DOHH2 (cell line): ENCODE results near the gene FRMD4B.
"Not testable (repeated sequence)": the region's sequence is repeated elsewhere in the genome, so short reads cannot be mapped to it uniquely, and the experiment has no call there.

Experiments
- H3F3A ChIP-seq: fragments of 200-600 bp; sonication (generic), shearing (Covaris generic); 2 replicates; pipeline ENCODE4 v1.6.0; 2016; ENCODE audit warnings: antibody characterized with exemption, mild to moderate bottlenecking; ENCODE audit not compliant: control insufficient read depth, insufficient read depth
- H3K27ac ChIP-seq: fragments of 200-600 bp; sonication (generic); 2 replicates; pipeline ENCODE4 v1.5.1; 2014; ENCODE audit warnings: low read depth, mild to moderate bottlenecking, low read length, moderate library complexity
- H3K27me3 ChIP-seq: fragments of 200-600 bp; sonication (generic); 2 replicates; pipeline ENCODE4 v1.6.1; 2014; ENCODE audit warnings: mild to moderate bottlenecking, low read length, mixed read lengths; ENCODE audit not compliant: control insufficient read depth
- H3K36me3 ChIP-seq: fragments of 200-600 bp; sonication (generic); 2 replicates; pipeline ENCODE4 v1.6.1; 2014; ENCODE audit warnings: mild to moderate bottlenecking, low read length, moderate library complexity, mixed read lengths; ENCODE audit not compliant: control insufficient read depth
- H3K4me1 ChIP-seq: fragments of 200-600 bp; sonication (generic); 2 replicates; pipeline ENCODE4 v1.6.1; 2014; ENCODE audit warnings: mild to moderate bottlenecking, low read length, mixed read lengths; ENCODE audit not compliant: control insufficient read depth
- H3K4me2 ChIP-seq: fragments of 200-600 bp; sonication (generic); 2 replicates; pipeline ENCODE4 v1.6.0; 2014; ENCODE audit warnings: mild to moderate bottlenecking, low read length, moderate library complexity
- H3K4me3 ChIP-seq: fragments of 200-600 bp; sonication (generic); 2 replicates; pipeline ENCODE4 v1.5.1; 2014; ENCODE audit warnings: mild to moderate bottlenecking, low read length, mixed read lengths
- H3K79me2 ChIP-seq: fragments of 200-600 bp; sonication (generic); 2 replicates; pipeline ENCODE4 v1.6.1; 2014; ENCODE audit warnings: mild to moderate bottlenecking, low read length, mixed read lengths; ENCODE audit not compliant: control insufficient read depth
- H3K9me2 ChIP-seq: fragments of 200-600 bp; sonication (generic); replicated peaks from 2 replicates; pipeline ENCODE4 v1.6.1; 2014; ENCODE audit warnings: mild to moderate bottlenecking, low read length, mixed read lengths; ENCODE audit not compliant: control insufficient read depth
- H3K9me3 ChIP-seq: fragments of 200-600 bp; sonication (generic); 2 replicates; pipeline ENCODE4 v1.6.1; 2014; ENCODE audit warnings: antibody characterized with exemption, low read length, mixed read lengths; ENCODE audit not compliant: control insufficient read depth, insufficient read depth
- H4K20me1 ChIP-seq: fragments of 200-600 bp; sonication (generic); 2 replicates; pipeline ENCODE4 v1.6.0; 2014; ENCODE audit warnings: low read depth, mild to moderate bottlenecking, antibody characterized with exemption, low read length, moderate library complexity; ENCODE audit not compliant: control insufficient read depth, insufficient read depth
- CTCF ChIP-seq: fragments of 200-600 bp; sonication (generic); IDR thresholded peaks from one replicate; pipeline ENCODE4 v1.5.1; 2014; ENCODE audit warnings: antibody characterized with exemption, mild to moderate bottlenecking, low read depth, low read length; ENCODE audit not compliant: poor library complexity, severe bottlenecking
- EZH2phosphoT487 ChIP-seq: fragments of 200-600 bp; sonication (generic); IDR thresholded peaks from 2 replicates; pipeline ENCODE4 v1.6.1; 2017; ENCODE audit warnings: borderline replicate concordance, mild to moderate bottlenecking, antibody characterized with exemption, low read length, moderate library complexity, mixed read lengths

The FRMD4B gene

GRCh38 chr3:69283496-69283895, 102.4 kb downstream of the FRMD4B start:
- Histone ChIP-seq H3K4me1 (no peaks in the 10 kb centered on the region), H3K36me3 (no peaks in the 10 kb centered on the region), H3K27ac (no peak overlapping the region), H4K20me1 (no peaks in the 10 kb centered on the region), H3K4me3 (no peak overlapping the region), H3F3A (no peaks in the 10 kb centered on the region), H3K79me2 (no peaks in the 10 kb centered on the region), H3K27me3 (no peaks in the 10 kb centered on the region), H3K9me2 (no peaks in the 10 kb centered on the region), H3K9me3 (no peaks in the 10 kb centered on the region), H3K4me2 (no peak overlapping the region)
- TF ChIP-seq EZH2phosphoT487 = no peak
- TF ChIP-seq CTCF = no peak

GRCh38 chr3:69282181-69282580, 103.7 kb downstream of the FRMD4B start:
- H3K79me2 ChIP-seq = no peaks in the 10 kb centered on the region
- H3K4me3 ChIP-seq = no peak overlapping the region
- no peaks in the 10 kb centered on the region for H3K27me3 ChIP-seq
- no peaks in the 10 kb centered on the region for H3K36me3 ChIP-seq
- H3F3A ChIP-seq = no peaks in the 10 kb centered on the region
- H3K9me2 ChIP-seq = no peaks in the 10 kb centered on the region
- TF ChIP-seq CTCF (no peak), EZH2phosphoT487 (no peak)
- H3K4me1 ChIP-seq = no peaks in the 10 kb centered on the region
- no peak overlapping the region for H3K27ac ChIP-seq
- H4K20me1 ChIP-seq = no peaks in the 10 kb centered on the region
- H3K4me2 ChIP-seq = no peak overlapping the region
- H3K9me3 ChIP-seq = no peaks in the 10 kb centered on the region

- H3F3A ChIP-seq, H3K4me1 ChIP-seq: not testable (repeated sequence)
Measured at GRCh38 chr3:69277403-69277802, 108.5 kb downstream of the FRMD4B start.

GRCh38 chr3:69276884-69277283, 109.0 kb downstream of the FRMD4B start:
- Histone ChIP-seq H3K4me3 (no peak overlapping the region), H3K4me1 (no peaks in the 10 kb centered on the region), H3K79me2 (no peaks in the 10 kb centered on the region), H3K9me3 (no peaks in the 10 kb centered on the region), H3K36me3 (no peaks in the 10 kb centered on the region), H3F3A (no peaks in the 10 kb centered on the region), H4K20me1 (no peaks in the 10 kb centered on the region), H3K27ac (no peak overlapping the region), H3K27me3 (no peaks in the 10 kb centered on the region), H3K9me2 (no peaks in the 10 kb centered on the region), H3K4me2 (no peak overlapping the region)
- TF ChIP-seq EZH2phosphoT487 = no peak
- no peak for TF ChIP-seq CTCF

More at GRCh38 chr3:69277403-69277802, 108.5 kb downstream of the FRMD4B start:
- not testable (repeated sequence) for H3K27ac ChIP-seq, H3K9me2 ChIP-seq, H3K4me2 ChIP-seq, H3K27me3 ChIP-seq, H3K4me3 ChIP-seq, H3K36me3 ChIP-seq, H4K20me1 ChIP-seq, H3K9me3 ChIP-seq, H3K79me2 ChIP-seq

GRCh38 chr3:69276191-69276590, 109.7 kb downstream of the FRMD4B start:
- not testable (repeated sequence) for H3K4me1 ChIP-seq, H3K9me2 ChIP-seq, H3K27ac ChIP-seq, H3K4me2 ChIP-seq, H3K36me3 ChIP-seq, H4K20me1 ChIP-seq, H3K4me3 ChIP-seq, H3K27me3 ChIP-seq, H3F3A ChIP-seq, H3K79me2 ChIP-seq, H3K9me3 ChIP-seq
